Left hindlimb (tissue), 1 donor: ENCODE measurements around the gene MRPL55.

Experiments used
- DNase-seq: peaks from one replicate; pipeline ENCODE4 v3.0.0-alpha.2; 2018

The MRPL55 gene

DNA sequence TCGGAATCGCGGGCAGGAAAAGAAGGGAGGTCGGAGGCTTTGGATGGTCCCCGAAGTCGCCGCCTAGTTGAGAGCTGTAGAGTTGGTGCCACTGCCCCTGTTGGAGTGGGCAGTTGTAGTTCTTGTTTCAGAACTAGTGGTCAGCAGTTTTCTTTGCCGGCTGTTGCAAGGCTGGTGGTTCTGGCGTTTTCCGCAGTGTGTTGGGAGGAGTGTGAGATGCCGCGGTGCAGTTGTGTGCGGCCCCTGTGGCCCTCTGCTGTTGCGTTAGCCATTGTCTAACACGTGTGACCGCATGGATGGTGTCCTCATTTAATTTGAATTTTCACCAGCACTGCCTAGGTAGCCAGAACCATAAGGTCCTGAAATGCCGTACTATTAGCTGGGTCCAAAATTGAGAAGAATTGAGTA is 25.2 kb downstream of the MRPL55 start:
- DNase-seq, result no peak

DNA sequence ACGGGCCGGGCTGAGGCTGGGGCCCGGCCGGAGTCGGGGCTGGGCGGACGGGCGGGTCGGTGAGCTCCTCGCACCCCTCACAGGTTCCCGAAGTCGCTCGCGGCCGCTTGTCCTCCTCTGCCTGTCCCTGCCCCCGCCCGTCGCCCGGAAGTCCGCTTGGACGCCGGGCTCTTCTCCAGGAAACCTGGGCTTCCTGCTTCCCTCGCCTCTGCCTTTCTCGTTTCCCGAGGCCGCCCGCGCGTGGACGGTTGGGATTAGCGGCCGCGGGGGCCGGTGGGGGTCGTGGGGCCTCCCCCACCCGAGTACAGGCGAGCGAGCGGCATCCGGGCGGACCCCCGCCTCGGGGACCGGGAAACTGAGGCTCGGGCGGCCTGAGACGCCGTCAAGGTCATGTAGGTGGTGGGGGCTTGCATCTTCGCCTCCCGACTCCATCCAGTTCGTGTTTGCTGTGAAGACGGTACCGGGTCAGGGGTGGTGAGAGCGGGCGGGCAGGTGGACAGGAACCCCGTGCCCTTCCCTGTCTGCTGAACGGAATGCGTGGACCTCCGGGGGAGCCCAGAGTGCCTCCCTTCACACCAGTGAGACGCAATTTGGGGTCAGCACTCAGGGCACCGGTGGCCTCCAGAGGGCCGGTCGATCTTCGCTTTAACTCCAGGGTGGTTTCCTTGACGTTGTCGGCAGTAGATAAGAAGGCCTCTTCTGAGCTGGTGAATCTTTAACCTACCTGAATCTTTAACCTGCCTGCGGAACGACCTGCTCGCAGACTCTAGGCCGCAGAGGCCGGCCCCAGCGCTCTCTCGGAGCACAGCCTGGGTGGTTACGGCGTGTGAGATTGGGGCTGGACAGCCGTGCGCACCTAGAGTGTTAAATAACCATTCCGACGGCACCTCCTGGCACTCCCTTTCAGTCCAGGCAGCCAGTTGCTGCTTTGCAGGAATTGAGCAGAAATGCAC is 25.9 kb downstream of the MRPL55 start:
- DNase-seq, result no peak

GRCh38 chr1:228082214-228082917 is 26.7 kb downstream of the MRPL55 start, which contains the start of gene ARF1:
ARF1 (plus strand) TSS chr1:228082708; CDS start chr1:228097115, 14,407 bp downstream.
- peak; percentile 94 for DNase-seq

DNA sequence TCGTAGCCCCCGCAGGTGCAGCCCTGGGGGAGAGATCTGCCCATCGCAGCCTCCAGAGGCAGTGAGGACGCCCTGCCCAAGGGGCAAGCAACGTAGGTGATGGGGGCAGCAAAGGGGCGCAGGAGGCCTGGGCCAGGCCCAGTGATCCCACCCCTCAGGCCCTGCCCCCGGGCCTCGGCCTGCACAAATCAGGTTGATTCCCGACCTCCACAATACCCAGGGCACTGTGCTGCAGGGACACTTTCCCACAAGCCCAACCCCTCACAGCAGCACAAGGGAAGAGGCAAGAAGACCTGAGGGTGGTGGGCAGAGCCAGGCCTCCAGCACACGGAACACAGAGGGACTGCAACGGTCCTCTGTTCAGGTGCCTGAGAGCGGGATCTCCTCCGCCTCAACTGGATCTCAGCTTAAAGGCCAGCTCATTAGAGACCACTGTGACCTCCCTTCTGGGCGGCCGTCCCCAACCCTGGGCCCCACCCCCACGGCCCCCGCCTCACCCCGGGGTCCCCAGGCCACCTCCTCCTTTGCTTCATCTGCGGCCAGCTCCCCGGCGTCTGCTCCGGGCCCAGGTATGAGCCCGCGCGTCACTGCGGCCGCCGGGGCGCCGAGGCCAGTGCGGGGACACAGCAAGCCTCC is 27.4 kb downstream of the MRPL55 start:
- DNase-seq, result no peak

DNA sequence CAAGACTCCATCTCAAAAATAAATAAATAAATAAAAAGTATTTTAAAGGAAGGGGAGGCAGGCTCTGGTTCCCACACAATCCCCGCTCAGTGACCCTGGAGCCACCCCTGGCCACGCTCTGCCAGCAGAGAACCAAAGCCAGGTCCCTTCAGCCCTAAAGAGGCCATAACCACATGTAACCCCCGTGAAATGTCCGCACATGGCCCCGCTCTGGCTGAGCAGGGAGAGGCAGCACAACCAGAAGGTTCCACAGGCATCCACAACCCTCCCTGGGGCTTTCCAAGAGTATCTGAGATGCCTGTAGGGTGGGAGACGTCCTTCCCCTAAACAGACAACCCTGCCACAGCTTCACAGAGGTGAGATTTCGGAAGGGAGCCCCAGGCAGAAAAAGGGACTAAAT is 28.0 kb downstream of the MRPL55 start:
- DNase-seq, result no peak

DNA sequence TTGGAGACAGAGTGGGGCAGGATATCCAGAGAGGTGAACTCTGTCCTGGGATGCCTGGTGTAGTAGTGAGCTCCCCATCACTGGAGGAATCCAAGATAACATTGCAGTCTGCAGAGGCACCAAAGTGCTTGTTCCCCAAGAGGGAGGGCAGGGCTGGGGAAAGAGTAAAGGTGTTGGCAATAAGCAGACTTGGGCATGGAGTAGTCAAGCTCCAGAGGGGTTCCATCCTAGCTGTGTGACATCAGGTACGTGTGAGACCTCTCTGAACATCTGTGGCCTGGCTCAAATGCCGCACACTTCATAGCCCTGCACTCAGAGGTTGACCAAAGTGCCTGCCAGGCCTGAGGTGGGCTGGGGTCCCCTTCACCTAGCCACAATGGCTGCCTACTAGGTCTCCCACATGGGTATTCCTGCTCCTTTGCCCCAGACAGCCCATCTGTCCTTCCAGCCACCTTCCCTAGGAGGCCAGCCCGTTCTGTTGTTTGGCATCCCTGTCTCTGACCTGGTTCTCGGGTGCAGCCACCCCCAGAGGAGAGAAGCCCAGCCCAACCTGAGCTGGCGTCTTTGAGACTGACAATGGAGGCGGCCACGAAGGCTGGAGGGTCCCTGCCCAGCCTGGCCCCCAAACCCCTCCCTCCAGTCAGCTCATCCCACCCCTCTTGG is 29.4 kb downstream of the MRPL55 start:
- no peak for DNase-seq

DNA sequence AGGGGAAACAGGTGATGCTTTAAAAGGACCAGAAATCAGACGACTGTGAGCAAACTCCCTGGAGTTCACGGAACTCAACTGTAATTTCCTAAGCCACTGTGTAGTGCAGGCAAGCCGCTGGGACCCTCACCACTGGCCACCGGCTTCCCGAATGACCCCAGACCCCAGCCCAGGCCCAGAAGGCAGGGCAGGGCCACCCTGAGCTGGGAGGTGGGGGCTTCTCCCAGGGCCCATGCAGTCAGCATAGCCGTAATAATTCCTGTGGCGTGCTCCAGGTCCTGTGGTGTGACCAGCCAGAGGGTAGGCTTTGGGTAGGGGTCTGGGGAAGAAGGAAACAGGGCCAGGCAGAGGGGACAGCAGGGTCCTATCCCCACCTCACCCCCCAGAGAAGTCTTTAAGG is 30.1 kb downstream of the MRPL55 start:
- DNase-seq, result no peak

DNA sequence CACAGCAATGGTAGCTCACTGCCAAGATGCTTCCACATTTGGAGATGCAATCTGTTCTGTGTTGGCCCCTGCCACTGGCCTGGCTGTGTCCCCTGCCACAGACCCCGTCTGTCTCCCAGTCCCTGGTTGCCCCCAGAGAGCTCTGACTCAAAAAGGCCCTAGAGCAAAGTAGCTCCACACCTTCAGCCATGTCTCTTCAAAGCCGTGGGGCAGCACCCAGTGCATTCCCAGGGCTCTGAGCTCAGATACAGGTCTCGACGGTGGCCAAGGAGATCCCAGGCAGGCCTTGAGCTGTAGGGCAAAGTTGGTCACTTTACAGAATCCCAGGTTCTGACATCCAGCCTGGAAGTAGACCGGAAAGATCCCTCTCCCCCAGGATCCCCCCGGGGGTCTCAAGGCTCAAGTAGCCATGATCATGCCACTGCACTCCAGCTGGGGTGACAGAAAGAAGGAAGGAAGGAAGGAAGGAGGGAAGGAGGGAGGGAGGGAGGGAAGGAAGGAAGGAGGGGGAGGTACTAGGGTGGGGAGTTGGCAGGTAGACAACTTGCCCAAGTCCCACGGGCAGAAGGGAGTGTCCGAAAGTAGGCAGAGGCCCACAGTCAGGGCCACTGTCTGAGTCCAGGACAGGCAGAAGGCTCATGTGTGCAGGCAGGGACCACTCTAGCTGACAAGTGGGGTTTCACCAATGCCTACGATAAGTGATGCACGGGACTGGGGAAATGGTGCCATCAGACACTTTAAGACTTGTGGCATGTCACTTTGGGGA is 31.4 kb downstream of the MRPL55 start:
- DNase-seq, result peak; percentile 15

DNA sequence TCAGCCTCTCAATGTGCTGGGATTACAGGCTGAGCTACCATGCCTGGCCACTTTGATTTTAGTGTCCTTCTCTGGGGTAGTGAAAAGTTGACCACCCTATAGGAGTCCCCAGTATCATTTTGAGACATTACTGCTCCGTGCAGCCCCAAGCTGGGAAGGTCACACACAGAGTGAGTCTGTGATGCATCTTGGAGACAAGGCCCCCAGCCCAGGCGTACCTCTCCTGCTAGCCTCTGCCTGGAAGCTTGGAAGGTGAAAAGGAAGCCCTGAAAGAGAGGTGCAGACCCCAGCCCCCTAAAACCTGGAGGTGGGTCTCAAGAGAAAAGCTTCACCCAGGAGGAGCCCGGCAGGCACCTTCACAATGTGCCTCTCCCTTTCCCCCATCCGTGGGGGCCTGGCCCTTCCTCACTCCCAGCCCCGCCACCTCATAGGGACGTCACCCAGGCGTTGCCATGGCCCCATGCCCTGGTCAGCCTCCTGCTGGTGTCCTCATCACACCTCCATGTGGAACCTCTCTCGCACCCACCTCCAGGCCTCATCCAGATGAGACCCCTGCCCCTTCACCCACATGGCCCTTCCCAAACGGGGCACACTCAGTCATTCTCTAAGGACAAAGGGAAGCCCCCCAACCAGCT is 32.2 kb downstream of the MRPL55 start:
- peak; percentile 10 for DNase-seq

- no peak for DNase-seq
These were observed 33.3 kb downstream of the MRPL55 start for GRCh38 chr1:228075801-228076271.

DNA sequence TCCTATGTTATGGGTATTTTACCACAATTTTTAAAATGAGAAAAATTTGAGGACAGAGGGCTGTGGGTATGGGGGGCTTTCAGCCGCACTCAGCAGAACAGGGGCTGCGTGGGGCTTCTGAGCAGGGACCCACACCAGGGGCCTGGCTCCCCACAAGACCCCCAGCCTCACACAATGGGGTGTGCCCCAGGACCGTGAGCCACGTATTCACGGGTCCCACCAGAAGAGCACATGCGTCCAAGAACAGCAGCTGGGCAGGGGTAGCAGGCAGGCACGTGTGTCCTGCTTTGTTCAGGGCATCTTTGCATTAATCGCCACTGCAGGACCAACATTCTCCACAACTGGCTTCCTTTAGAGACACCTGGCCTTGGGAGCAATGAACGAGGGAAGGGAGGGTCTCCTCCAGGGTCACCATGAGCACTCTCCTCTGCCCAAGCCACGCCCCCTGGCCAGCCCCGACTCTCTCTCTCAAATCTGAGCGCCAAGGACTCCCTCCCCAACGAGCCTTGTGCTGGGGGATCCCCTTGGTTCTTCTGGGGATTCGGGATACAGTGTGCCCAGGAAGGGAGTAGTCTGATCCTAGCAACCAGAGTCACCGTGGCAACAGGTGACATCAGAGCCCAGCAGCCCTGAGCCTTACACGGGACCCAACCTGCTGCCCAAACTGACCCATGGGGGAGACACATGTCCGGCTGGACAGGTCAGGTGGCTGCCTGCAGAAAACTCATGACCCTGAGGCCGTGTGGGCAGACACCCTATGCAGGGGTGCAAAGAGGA is 34.0 kb downstream of the MRPL55 start:
- DNase-seq, result no peak

DNA sequence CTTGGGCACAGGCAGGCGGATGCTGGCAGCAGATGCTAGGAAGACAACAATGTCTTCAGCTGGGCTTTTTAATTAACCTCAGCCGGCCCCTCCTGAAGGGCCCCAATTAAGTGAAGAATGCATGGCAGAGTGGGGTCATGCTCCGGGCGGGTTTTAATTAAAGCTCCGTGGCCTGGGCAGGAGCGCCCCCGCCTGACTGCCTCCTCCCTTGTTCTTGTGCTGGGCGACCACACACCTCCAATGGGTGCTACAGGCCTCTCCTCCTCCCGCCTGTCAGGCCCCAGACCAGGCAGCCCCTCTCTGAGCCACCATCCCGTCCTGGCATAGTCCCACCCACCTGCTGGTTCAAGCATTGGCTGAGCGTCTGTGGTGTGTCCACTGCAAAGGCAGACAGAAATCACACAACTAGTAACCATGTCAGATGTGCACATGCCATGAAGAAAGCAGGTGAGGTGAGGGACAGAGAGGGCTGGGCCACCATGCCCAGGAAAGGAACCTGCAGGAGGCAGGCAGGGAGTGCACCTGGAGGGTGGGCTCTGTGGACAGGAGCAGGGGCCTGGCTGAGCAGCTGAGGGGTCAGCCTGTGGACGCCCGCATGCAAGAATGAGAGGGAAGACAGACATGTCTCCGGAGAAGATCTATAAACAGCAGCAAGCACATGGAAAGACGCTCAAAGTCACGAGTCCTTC is 35.1 kb downstream of the MRPL55 start:
- no peak for DNase-seq

- no peak for DNase-seq
These were observed 35.8 kb downstream of the MRPL55 start for GRCh38 chr1:228073061-228073856.

DNA sequence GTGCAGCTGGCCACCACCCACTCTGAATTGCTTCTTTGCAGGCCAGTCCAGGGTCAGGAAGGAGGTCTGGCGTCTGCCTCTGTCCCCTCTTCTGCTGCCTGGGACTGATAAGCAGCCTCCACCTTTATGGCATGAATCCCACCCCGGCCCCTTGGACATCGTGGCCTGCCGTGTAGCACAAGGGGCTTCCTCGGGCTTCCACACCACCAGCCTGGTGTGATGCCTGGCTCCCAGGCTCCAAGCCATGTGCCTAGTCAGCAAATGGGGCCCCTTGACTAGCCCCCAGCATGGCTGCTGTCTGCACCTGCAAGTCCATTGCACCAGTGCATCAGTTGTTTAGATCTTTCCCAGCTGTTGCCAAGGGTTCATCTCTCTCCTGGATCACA is 36.4 kb downstream of the MRPL55 start:
- DNase-seq, result no peak

- no peak for DNase-seq
These were observed 37.1 kb downstream of the MRPL55 start for GRCh38 chr1:228071839-228072657.

DNA sequence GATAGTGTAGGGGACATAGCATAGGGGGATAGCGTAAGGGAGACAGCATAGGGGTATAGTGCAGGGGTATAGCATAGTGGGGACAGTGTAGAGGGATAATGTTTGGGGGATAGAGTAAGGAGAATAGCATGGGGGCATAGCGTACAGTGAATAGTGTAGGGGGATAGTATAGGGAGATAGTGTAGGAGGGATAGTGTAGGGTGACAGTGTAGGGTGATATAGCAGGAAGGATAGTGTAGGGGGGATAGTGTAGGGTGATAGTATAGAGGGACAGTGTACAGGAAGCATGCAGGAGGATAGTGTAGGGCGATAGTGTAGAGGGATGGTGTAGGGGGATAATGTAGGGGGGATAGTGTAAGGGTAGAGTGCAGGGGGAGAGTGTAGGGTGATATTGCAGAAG is 38.2 kb downstream of the MRPL55 start:
- no peak for DNase-seq

- DNase-seq, result no peak
These were observed 38.9 kb downstream of the MRPL55 start for GRCh38 chr1:228070173-228070572.

DNA sequence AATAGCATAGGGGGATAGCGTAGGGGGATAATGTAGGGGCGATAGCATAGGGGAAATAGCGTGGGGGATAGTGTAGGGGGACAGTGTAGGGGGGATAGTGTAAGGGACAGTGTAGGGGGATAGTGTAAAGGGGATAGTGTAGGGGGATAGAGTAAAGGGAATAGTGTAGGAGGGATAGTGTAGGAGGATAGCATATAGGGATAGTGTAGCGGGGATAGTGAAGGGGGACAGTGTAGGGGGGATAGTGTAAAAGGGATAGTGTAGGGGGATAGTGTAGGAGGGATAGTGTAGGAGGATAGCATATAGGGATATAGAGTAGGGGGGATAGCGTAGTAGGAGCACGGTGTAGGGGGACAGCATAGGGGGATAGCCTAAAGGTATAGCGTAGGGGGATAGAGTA is 40.7 kb downstream of the MRPL55 start:
- DNase-seq, result no peak
